Measurements from ENCODE around the gene HYAL3.

- TF ChIP-seq POLR2A (IDR thresholded peaks at IDR 0.05) (no peak), CTCF (IDR thresholded peaks at IDR 0.05) (no peak)
These were observed 19.8 kb downstream of the HYAL3 start for GRCh38 chr3:50279255-50280016.
